Gastroesophageal sphincter (tissue), 3 donors: ENCODE results near the gene SNPH.
"Not testable (repeated sequence)": the region's sequence is repeated elsewhere in the genome, so short reads cannot be mapped to it uniquely, and the experiment has no call there.

Experiments
- EP300 ChIP-seq: sonication (generic); formaldehyde crosslinking; IDR thresholded peaks from one replicate; pipeline ENCODE4 v1.6.1; 2017; ENCODE audit warnings: antibody characterized with exemption, mild to moderate bottlenecking
- POLR2A ChIP-seq, 2 donors: fragments of 450-650 bp; IDR thresholded peaks; one replicate each; pipeline ENCODE4 v1.6.1; 2017; ENCODE audit warnings: antibody characterized with exemption in 2 of 2, mild to moderate bottlenecking in 2 of 2, moderate library complexity in 1 of 2
- TF ChIP-seq, protein P1 (sequence below), 4 experiments: fragments of 200-600 bp in 2 of 4; fragments of 450-650 bp in 2 of 4; sonication (generic) in 1 of 4; IDR thresholded peaks; one replicate each; pipeline ENCODE4 v1.5.1; 2017 to 2019; ENCODE audit warnings: antibody characterized with exemption in 4 of 4, mild to moderate bottlenecking in 2 of 4, moderate library complexity in 2 of 4

DNA sequence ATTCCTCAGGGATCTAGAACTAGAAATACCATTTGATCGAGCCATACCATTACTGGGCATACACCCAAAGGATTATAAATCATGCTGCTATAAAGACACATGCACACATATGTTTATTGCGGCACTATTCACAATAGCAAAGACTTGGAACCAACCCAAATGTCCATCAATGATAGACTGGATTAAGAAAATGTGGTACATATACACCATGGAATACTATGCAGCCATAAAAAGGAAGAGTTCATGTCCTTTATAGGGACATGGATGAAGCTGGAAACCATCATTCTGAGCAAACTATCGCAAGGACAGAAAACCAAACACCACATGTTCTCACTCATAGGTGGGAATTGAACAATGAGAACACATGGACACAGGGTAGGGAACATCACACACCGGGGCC, 43.3 kb upstream of the SNPH start:
- not testable (repeated sequence) for TF ChIP-seq POLR2A (IDR thresholded peaks at IDR 0.05); EP300
- TF ChIP-seq, protein P1, sequence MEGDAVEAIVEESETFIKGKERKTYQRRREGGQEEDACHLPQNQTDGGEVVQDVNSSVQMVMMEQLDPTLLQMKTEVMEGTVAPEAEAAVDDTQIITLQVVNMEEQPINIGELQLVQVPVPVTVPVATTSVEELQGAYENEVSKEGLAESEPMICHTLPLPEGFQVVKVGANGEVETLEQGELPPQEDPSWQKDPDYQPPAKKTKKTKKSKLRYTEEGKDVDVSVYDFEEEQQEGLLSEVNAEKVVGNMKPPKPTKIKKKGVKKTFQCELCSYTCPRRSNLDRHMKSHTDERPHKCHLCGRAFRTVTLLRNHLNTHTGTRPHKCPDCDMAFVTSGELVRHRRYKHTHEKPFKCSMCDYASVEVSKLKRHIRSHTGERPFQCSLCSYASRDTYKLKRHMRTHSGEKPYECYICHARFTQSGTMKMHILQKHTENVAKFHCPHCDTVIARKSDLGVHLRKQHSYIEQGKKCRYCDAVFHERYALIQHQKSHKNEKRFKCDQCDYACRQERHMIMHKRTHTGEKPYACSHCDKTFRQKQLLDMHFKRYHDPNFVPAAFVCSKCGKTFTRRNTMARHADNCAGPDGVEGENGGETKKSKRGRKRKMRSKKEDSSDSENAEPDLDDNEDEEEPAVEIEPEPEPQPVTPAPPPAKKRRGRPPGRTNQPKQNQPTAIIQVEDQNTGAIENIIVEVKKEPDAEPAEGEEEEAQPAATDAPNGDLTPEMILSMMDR (IDR thresholded peaks at IDR 0.05): not testable (repeated sequence)
